Ascending aorta (tissue), 2 donors: ENCODE data around the gene CTNNBIP1. TPM values are rescaled to one million over a fixed set of nuclear protein-coding genes. Genes with fewer than 3 reads are reported as not detected.

Experiments used
- DNase-seq, 2 donors: peaks; one replicate each; pipeline ENCODE4 v3.0.0-alpha.2; 2019; ENCODE audit warnings: low spot score in 2 of 2
- H3K27ac ChIP-seq, 2 donors: fragments of 200-600 bp; sonication (generic); one replicate each; pipeline ENCODE4 v1.5.1; 2016 to 2017; ENCODE audit warnings: mild to moderate bottlenecking in 1 of 2
- H3K27me3 ChIP-seq: fragments of 200-600 bp; sonication (generic); one replicate; pipeline ENCODE4 v1.5.1; 2017
- H3K36me3 ChIP-seq, 2 donors: fragments of 200-600 bp; sonication (generic); one replicate each; pipeline ENCODE4 v1.5.1; 2016
- H3K4me1 ChIP-seq, 2 donors: fragments of 200-600 bp; sonication (generic); one replicate each; pipeline ENCODE4 v1.5.1; 2016 to 2017; ENCODE audit warnings: mild to moderate bottlenecking in 1 of 2
- H3K4me3 ChIP-seq, 2 donors: fragments of 200-600 bp; sonication (generic); one replicate each; pipeline ENCODE4 v1.5.1; 2016 to 2017; ENCODE audit warnings: mild to moderate bottlenecking in 1 of 2
- H3K9me3 ChIP-seq, 2 donors: fragments of 200-600 bp; sonication (generic); one replicate each; pipeline ENCODE4 v1.5.1; 2016
- intact Hi-C: fragments of 100-400 bp; cut with DNase I; formaldehyde crosslinking; loops from one replicate; pipeline ENCODE4 v1.15.1; 2023
- total RNA-seq: library from RNA; depleted of rRNA; stranded (reverse); fragments of >200 nt; gene quantifications from one replicate; pipeline ENCODE4 v1.1.0, GENCODE V29; 2016
- TF ChIP-seq, protein P1 (sequence below), 3 experiments: fragments of 200-600 bp in 2 of 3; fragments of 450-650 bp in 1 of 3; sonication (generic) in 2 of 3; IDR thresholded peaks; one replicate each; pipeline ENCODE4 v1.5.1; 2016 to 2019; ENCODE audit warnings: antibody characterized with exemption in 3 of 3, mild to moderate bottlenecking in 1 of 3, moderate library complexity in 1 of 3

The CTNNBIP1 gene, protein sequence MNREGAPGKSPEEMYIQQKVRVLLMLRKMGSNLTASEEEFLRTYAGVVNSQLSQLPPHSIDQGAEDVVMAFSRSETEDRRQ
- 74.1 TPM for total RNA-seq

DNA sequence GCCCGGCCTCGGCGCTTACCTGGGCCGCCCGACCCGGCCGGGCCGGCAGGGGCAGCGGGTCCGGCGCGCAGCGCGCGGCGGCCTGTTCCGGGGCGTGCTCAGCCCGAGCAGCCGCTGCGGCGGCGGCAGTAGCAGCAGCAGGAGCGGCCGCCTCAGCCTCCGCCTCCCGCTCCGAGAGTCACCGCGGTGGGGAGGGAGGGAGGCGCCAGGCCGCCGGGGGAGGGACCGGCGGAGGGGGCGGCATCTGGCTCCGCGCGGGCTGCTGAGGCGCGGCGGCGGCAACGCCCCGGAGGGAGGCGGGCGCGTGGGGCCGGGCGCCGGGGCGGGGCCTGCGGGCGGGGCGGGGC, at the start of gene CTNNBIP1:
CTNNBIP1 (minus strand) TSS at position 194 of the 347 bp plus-strand sequence. CDS start 38,205 bp downstream, outside the sequence.
- H3K36me3 ChIP-seq = no peaks in the 10 kb centered on the region
- peak within 1 kb of the TSS; percentile 80 to 92 for H3K27ac ChIP-seq
- TF ChIP-seq, protein P1, sequence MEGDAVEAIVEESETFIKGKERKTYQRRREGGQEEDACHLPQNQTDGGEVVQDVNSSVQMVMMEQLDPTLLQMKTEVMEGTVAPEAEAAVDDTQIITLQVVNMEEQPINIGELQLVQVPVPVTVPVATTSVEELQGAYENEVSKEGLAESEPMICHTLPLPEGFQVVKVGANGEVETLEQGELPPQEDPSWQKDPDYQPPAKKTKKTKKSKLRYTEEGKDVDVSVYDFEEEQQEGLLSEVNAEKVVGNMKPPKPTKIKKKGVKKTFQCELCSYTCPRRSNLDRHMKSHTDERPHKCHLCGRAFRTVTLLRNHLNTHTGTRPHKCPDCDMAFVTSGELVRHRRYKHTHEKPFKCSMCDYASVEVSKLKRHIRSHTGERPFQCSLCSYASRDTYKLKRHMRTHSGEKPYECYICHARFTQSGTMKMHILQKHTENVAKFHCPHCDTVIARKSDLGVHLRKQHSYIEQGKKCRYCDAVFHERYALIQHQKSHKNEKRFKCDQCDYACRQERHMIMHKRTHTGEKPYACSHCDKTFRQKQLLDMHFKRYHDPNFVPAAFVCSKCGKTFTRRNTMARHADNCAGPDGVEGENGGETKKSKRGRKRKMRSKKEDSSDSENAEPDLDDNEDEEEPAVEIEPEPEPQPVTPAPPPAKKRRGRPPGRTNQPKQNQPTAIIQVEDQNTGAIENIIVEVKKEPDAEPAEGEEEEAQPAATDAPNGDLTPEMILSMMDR (IDR thresholded peaks at IDR 0.05) = no peak
- H3K4me3 ChIP-seq = peak within 1 kb of the TSS; percentile 93 to 99
- intact Hi-C loops = loop anchor here (1.0 to 5.0 kb wide), 5 partner anchors 10 to 323 kb away; partner anchors contain the start of genes KIF1B, LZIC, NMNAT1 and TMEM201
- no peaks in the 10 kb centered on the region for H3K27me3 ChIP-seq
- DNase-seq = no peak
- H3K9me3 ChIP-seq = no peaks in the 10 kb centered on the region
- peaks cover 5 to 16% of the 10 kb centered on the region in 2 donors for H3K4me1 ChIP-seq

DNA sequence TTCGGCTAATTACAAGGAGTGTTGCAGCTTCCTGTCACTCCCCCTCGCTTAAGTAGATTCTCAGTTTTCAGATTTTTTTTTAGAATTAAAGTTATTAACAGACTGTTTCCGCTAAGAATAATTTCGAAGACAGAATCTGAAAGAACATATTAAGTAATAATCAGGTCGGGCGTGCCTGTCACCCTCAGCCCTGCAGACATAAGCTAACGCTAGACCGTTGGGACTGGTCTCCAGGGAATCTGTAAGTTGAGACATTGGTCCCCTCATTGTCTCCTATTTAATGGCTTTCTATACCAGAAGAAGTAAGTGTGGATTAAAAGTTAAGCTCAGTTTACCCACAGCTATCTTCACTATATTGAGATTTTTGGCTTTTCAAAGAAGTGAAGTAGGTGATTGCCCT, 47.7 kb upstream of the CTNNBIP1 start:
- H3K9me3 ChIP-seq = no peaks in the 10 kb centered on the region
- DNase-seq = no peak
- no peaks in the 10 kb centered on the region for H3K36me3 ChIP-seq
- no peaks in the 10 kb centered on the region for H3K27me3 ChIP-seq
- H3K4me1 ChIP-seq = no peaks in the 10 kb centered on the region
- no peak overlapping the region for H3K27ac ChIP-seq
- no peak overlapping the region for H3K4me3 ChIP-seq
- TF ChIP-seq, protein P1 (IDR thresholded peaks at IDR 0.05) = no peak
- intact Hi-C loops = no loop called here

DNA sequence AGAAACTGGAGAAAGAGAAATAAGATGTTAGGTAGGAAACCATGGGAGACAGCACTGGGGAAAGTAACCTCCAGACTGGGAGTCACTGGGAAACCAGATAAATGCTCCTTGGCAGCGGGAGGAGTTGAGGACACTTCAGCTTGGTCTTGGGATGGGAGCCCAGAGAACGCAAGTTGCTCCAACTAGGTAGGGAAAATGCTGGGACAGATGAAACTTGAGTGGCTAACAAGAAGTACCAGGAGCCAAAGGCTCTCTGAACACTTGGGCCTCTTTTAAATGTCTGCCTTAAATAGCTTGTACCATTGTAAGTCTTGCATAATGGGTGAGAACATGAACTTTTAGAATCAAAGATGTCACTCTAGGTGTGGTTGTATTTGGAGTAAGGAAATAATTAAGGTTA, 36.2 kb upstream of the CTNNBIP1 start:
- no peak overlapping the region for H3K4me3 ChIP-seq
- H3K27ac ChIP-seq = no peak overlapping the region
- no peak for DNase-seq
- peaks cover 0 to 7% of the 10 kb centered on the region in 2 donors for H3K36me3 ChIP-seq
- H3K4me1 ChIP-seq = peaks cover 0 to 20% of the 10 kb centered on the region in 2 donors
- no peaks in the 10 kb centered on the region for H3K9me3 ChIP-seq
- H3K27me3 ChIP-seq = no peaks in the 10 kb centered on the region
- TF ChIP-seq, protein P1 (IDR thresholded peaks at IDR 0.05) = no peak
- intact Hi-C loops = no loop called here

DNA sequence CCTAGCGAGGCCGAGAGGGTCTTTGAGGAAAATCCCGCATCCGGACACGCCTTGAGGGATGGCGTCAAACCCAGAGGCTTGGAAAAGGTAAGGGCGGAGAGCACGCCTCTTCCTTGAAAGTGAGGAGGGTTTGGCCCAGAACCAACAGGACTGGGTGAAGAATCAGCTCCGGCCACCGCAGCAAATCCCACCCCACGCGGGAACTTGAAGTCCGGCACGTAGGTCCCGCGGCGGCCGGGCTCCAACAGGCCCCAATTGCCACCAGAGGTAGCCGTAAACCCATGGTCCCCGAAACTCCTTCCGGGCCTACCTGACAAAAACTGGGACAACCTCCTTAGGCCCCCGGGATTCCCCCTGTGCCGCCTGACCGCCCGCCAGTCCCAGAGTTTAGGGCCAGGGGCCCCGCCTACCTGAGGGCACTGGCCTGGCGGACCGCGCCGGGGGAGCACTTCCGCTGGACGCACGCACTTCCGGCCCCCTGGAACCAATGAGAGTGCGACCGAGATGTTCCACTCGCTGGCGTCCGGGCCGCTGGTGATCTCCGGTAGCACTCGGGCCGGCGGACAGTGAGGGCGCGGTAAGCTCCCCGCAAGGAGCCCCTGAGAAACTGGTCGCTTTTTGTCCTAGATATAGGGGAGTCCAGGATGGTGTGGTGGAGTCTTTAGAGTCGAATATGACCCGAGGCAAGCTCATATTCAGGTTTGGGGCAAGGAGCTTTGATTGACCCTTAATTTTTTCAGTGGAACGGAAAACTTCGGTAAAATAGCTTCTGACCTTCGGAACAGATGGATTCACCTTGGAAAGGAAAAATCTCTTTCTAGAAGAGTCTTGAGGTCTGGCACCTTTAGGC, 33.1 kb upstream of the CTNNBIP1 start, which contains the start of the genes LZIC and NMNAT1:
LZIC (minus strand) TSS at position 453 of the 850 bp plus-strand sequence. CDS start 6,772 bp downstream, outside the sequence.
NMNAT1 (plus strand) TSS at position 537 of the 850 bp plus-strand sequence. CDS start 28,599 bp downstream, outside the sequence.
- Histone ChIP-seq H3K36me3 (peaks cover 6 to 7% of the 10 kb centered on the region in 2 donors), H3K27me3 (no peaks in the 10 kb centered on the region), H3K4me3 (peak within 1 kb of the TSS; percentile 88 to 95), H3K27ac (peak within 1 kb of the TSS; percentile 84 to 85), H3K4me1 (peaks cover 0 to 17% of the 10 kb centered on the region in 2 donors), H3K9me3 (no peaks in the 10 kb centered on the region)
- intact Hi-C loops = loop anchor here (1.0 kb wide), 4 partner anchors 33 to 268 kb away; partner anchors contain the start of genes CTNNBIP1 and UBE4B
- peak; percentile 55 to 96 for DNase-seq
- TF ChIP-seq, protein P1 (IDR thresholded peaks at IDR 0.05) = peak in 1 of 3 experiments; percentile 12

DNA sequence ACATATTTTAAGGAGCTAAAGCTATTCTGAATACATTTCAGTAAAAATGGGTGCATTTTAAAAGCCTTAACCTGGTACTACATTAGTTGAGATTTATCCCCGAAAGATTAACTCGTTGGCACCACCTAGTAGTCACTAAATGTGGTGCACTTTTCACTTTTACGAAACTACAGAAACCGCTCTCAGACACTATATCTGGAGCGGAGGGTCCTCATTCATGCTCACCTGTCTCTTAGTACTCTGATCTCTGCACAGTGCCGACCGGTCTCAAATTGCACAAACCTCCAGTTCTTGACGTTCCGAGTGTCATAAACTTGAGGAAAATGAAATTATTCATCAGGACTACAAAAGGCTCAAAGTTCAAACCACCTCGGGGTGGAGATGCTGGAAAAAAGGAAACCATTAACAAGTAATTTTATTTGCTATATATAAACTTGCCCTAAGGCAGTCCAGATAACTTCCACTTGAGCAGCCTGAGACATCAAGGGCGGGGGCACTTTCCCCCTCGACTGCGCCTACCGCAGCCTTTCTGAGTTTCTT, 32.4 kb upstream of the CTNNBIP1 start:
- Histone ChIP-seq H3K9me3 (no peaks in the 10 kb centered on the region), H3K27ac (peak overlapping the region; percentile 84 to 85), H3K4me1 (peaks cover 0 to 17% of the 10 kb centered on the region in 2 donors), H3K36me3 (peaks cover 3 to 6% of the 10 kb centered on the region in 2 donors), H3K27me3 (no peaks in the 10 kb centered on the region), H3K4me3 (peak overlapping the region; percentile 88 to 95)
- intact Hi-C loops = no loop called here
- TF ChIP-seq, protein P1 (IDR thresholded peaks at IDR 0.05) = peak; percentile 42 to 52 (median 44)
- DNase-seq = no peak
